WERI-Rb-1 (cell line): Measurements from ENCODE around the gene SHC3.

Experiments
- DNase-seq: peaks from one replicate; pipeline ENCODE4 v3.0.0-alpha.2; 2020
- H3K27ac ChIP-seq: fragments of 250-450 bp; sonication (Bioruptor Pico); 2 replicates; pipeline ENCODE4 v1.5.1; 2020; ENCODE audit warnings: mild to moderate bottlenecking, moderate library complexity
- H3K27me3 ChIP-seq: fragments of 250-450 bp; sonication (Bioruptor Pico); 2 replicates; pipeline ENCODE4 v1.5.1; 2021; ENCODE audit warnings: mild to moderate bottlenecking, low read depth, moderate library complexity; ENCODE audit not compliant: insufficient read depth, severe bottlenecking
- H3K36me3 ChIP-seq: fragments of 250-450 bp; sonication (Bioruptor Pico); 2 replicates; pipeline ENCODE4 v1.5.1; 2020; ENCODE audit warnings: mild to moderate bottlenecking, moderate library complexity
- H3K4me3 ChIP-seq: 2 replicates; pipeline ENCODE4 v1.5.1; 2011; ENCODE audit warnings: low read depth, mild to moderate bottlenecking, control low read depth, low read length
- H3K9me3 ChIP-seq: fragments of 250-450 bp; sonication (Bioruptor Pico); 2 replicates; pipeline ENCODE4 v1.5.1; 2021; ENCODE audit warnings: mild to moderate bottlenecking, moderate library complexity; ENCODE audit not compliant: severe bottlenecking
- CTCF ChIP-seq: IDR thresholded peaks from 2 replicates; pipeline ENCODE4 v1.5.1; 2011; ENCODE audit warnings: low read depth, mild to moderate bottlenecking, control low read depth, inconsistent platforms, low read length

SHC3 gene

GRCh38 chr9:88996921-88997235 lies 181.7 kb downstream of the SHC3 start:
- Histone ChIP-seq H3K36me3 (peaks cover 6% of the 10 kb centered on the region; the same call in 1 of the 2 replicates), H3K9me3 (no peaks in the 10 kb centered on the region), H3K27ac (no peak overlapping the region), H3K4me3 (no peak overlapping the region), H3K27me3 (no peaks in the 10 kb centered on the region)
- no peak for DNase-seq
- TF ChIP-seq CTCF, result no peak

GRCh38 chr9:88996046-88996920 lies 182.3 kb downstream of the SHC3 start:
- Histone ChIP-seq H3K27ac (no peak overlapping the region), H3K27me3 (no peaks in the 10 kb centered on the region), H3K9me3 (no peaks in the 10 kb centered on the region), H3K36me3 (no peaks in the 10 kb centered on the region; the same call in 1 of the 2 replicates), H3K4me3 (no peak overlapping the region)
- no peak for TF ChIP-seq CTCF
- no peak for DNase-seq

GRCh38 chr9:88995627-88996026 lies 183.0 kb downstream of the SHC3 start:
- Histone ChIP-seq H3K36me3 (no peaks in the 10 kb centered on the region; the same call in 1 of the 2 replicates), H3K9me3 (no peaks in the 10 kb centered on the region), H3K4me3 (no peak overlapping the region), H3K27me3 (no peaks in the 10 kb centered on the region), H3K27ac (no peak overlapping the region)
- no peak for DNase-seq
- no peak for TF ChIP-seq CTCF

GRCh38 chr9:88995200-88995577 lies 183.4 kb downstream of the SHC3 start:
- Histone ChIP-seq H3K27ac (no peak overlapping the region), H3K36me3 (no peaks in the 10 kb centered on the region; the same call in 1 of the 2 replicates), H3K27me3 (no peaks in the 10 kb centered on the region), H3K4me3 (no peak overlapping the region), H3K9me3 (no peaks in the 10 kb centered on the region)
- DNase-seq, result no peak
- TF ChIP-seq CTCF, result no peak

- DNase-seq, result no peak
- Histone ChIP-seq H3K9me3 (no peaks in the 10 kb centered on the region), H3K36me3 (no peaks in the 10 kb centered on the region; the same call in 1 of the 2 replicates), H3K27ac (no peak overlapping the region), H3K27me3 (no peaks in the 10 kb centered on the region), H3K4me3 (no peak overlapping the region)
- TF ChIP-seq CTCF, result no peak
Measured at GRCh38 chr9:88994469-88995199, 184.0 kb downstream of the SHC3 start.
